ENCODE data around the gene ADGRL3.

Gene ADGRL3

GRCh38 chr4:61275241-61275640, 75.1 kb downstream of the ADGRL3 start:
- no peak overlapping the region for H3K27ac ChIP-seq
- no peak for DNase-seq (ENCODE audit: low read depth, low spot score)

- DNase-seq (ENCODE audit: low read depth, low spot score): no peak
- no peak overlapping the region for H3K27ac ChIP-seq
Observed at GRCh38 chr4:61276029-61276428, 75.9 kb downstream of the ADGRL3 start.

GRCh38 chr4:61277785-61278760, 77.9 kb downstream of the ADGRL3 start:
- DNase-seq (ENCODE audit: low read depth, low spot score): peak; percentile 51

GRCh38 chr4:61292322-61292721, 92.2 kb downstream of the ADGRL3 start:
- H3K27ac ChIP-seq: no peak overlapping the region
- no peak for DNase-seq (ENCODE audit: low read depth, low spot score)

More at GRCh38 chr4:61277785-61278760, 77.9 kb downstream of the ADGRL3 start:
- no peak overlapping the region for H3K27ac ChIP-seq

- DNase-seq (ENCODE audit: low read depth, low spot score): no peak
- no peak overlapping the region for H3K27ac ChIP-seq
Observed at GRCh38 chr4:61293707-61294400, 93.7 kb downstream of the ADGRL3 start.

GRCh38 chr4:61294936-61295335, 94.8 kb downstream of the ADGRL3 start:
- no peak overlapping the region for H3K27ac ChIP-seq
- no peak for DNase-seq (ENCODE audit: low read depth, low spot score)

GRCh38 chr4:61296144-61296543, 96.0 kb downstream of the ADGRL3 start:
- H3K27ac ChIP-seq: no peak overlapping the region
- no peak for DNase-seq (ENCODE audit: low read depth, low spot score)

- no peak for DNase-seq (ENCODE audit: low read depth, low spot score)
- no peak overlapping the region for H3K27ac ChIP-seq
Observed at GRCh38 chr4:61298178-61298740, 98.1 kb downstream of the ADGRL3 start.

GRCh38 chr4:61299316-61299715, 99.2 kb downstream of the ADGRL3 start:
- H3K27ac ChIP-seq: no peak overlapping the region
- DNase-seq (ENCODE audit: low read depth, low spot score): no peak

GRCh38 chr4:61300266-61300844, 100.2 kb downstream of the ADGRL3 start:
- DNase-seq (ENCODE audit: low read depth, low spot score): no peak
- no peak overlapping the region for H3K27ac ChIP-seq

- no peak for DNase-seq (ENCODE audit: low read depth, low spot score)
- H3K27ac ChIP-seq: no peak overlapping the region
Observed at GRCh38 chr4:61301271-61301670, 101.1 kb downstream of the ADGRL3 start.

- H3K27ac ChIP-seq: no peak overlapping the region
- DNase-seq (ENCODE audit: low read depth, low spot score): no peak
Observed at GRCh38 chr4:61308033-61308432, 107.9 kb downstream of the ADGRL3 start.

GRCh38 chr4:61309616-61310015, 109.5 kb downstream of the ADGRL3 start:
- H3K27ac ChIP-seq: no peak overlapping the region
- no peak for DNase-seq (ENCODE audit: low read depth, low spot score)

GRCh38 chr4:61312526-61312925, 112.4 kb downstream of the ADGRL3 start:
- peak; percentile 2 for DNase-seq (ENCODE audit: low read depth, low spot score)
- H3K27ac ChIP-seq: no peak overlapping the region

GRCh38 chr4:61318431-61318830, 118.3 kb downstream of the ADGRL3 start:
- no peak for DNase-seq (ENCODE audit: low read depth, low spot score)
- H3K27ac ChIP-seq: no peak overlapping the region

GRCh38 chr4:61319156-61319555, 119.0 kb downstream of the ADGRL3 start:
- DNase-seq (ENCODE audit: low read depth, low spot score): no peak

GRCh38 chr4:61320154-61320553, 120.0 kb downstream of the ADGRL3 start:
- H3K27ac ChIP-seq: no peak overlapping the region
- DNase-seq (ENCODE audit: low read depth, low spot score): peak; percentile 3

More at GRCh38 chr4:61319156-61319555, 119.0 kb downstream of the ADGRL3 start:
- no peak overlapping the region for H3K27ac ChIP-seq

GRCh38 chr4:61320631-61321030, 120.5 kb downstream of the ADGRL3 start:
- DNase-seq (ENCODE audit: low read depth, low spot score): no peak
- H3K27ac ChIP-seq: no peak overlapping the region

GRCh38 chr4:61332693-61333092, 132.6 kb downstream of the ADGRL3 start:
- no peak overlapping the region for H3K27ac ChIP-seq
- no peak for DNase-seq (ENCODE audit: low read depth, low spot score)

- no peak overlapping the region for H3K27ac ChIP-seq
- no peak for DNase-seq (ENCODE audit: low read depth, low spot score)
Observed at GRCh38 chr4:61333490-61333889, 133.4 kb downstream of the ADGRL3 start.
